K562 (cell line): ENCODE measurements around the gene ADRM1. TPM values are rescaled to one million over a fixed set of nuclear protein-coding genes. Genes with fewer than 3 reads are reported as not detected.

Source experiments
- ATAC-seq: fragments of 200-7000 bp; cut with Tn5 transposase; 3 replicates; pipeline ENCODE4 v1.9.1; 2020; ENCODE audit warnings: moderate library complexity
- BruUV-seq: library from RNA; stranded (reverse); fragments of 400-500 nt; replicated peaks from 2 replicates; lab custom pipeline; 2021; lab: Mats Ljungman, UMichigan
- CTCF ChIA-PET: fragments of 300-600 bp; formaldehyde crosslinking; extraction: SDS; loops from one replicate; lab custom pipeline; 2021; ENCODE audit warnings: low intra/inter-chr PET ratio; lab: Yijun Ruan, JAX
- POLR2A ChIA-PET: fragments of 300-600, 350-650 bp; sonication (Branson Sonifier 250); formaldehyde crosslinking; extraction: SDS; loops from one replicate; lab custom pipeline; 2021; ENCODE audit warnings: antibody characterized with exemption, inconsistent platforms; lab: Yijun Ruan, JAX
- DNase-seq, 4 experiments: peaks; one replicate each; pipeline versions ENCODE4 v3.0.0 to v3.0.0-alpha.2; 2011 to 2018; ENCODE audit warnings: low spot score in 3 of 4, mixed read lengths in 3 of 4; ENCODE audit errors: extremely low read depth in 1 of 4
- FAIRE-seq: peaks from 2 replicates; lab custom pipeline; 2011; peaks lifted over from hg19 to GRCh38; lab: Jason Lieb, UNC
- H2AFZ ChIP-seq: 2 replicates; pipeline ENCODE4 v1.6.0; 2011; ENCODE audit warnings: low read depth, low read length, control low read depth, inconsistent platforms
- H3K27ac ChIP-seq: fragments of 200-600 bp; 3 replicates; pipeline ENCODE4 v1.8.0; 2011; ENCODE audit warnings: low read depth, mild to moderate bottlenecking, control low read depth, inconsistent platforms, low read length, moderate library complexity, mixed read lengths; ENCODE audit errors: extremely low read depth
- H3K27me3 ChIP-seq, 2 experiments: fragments of 300-600 bp in 1 of 2; 2 replicates in 1 of 2; 3 replicates in 1 of 2; pipeline versions ENCODE4 v1.6.0 to v1.8.0; 2011; ENCODE audit warnings: inconsistent platforms in 2 of 2, low read length in 2 of 2, mild to moderate bottlenecking in 1 of 2, mixed read lengths in 1 of 2, moderate library complexity in 1 of 2; ENCODE audit not compliant: control insufficient read depth in 2 of 2, insufficient read depth in 2 of 2
- H3K36me3 ChIP-seq: fragments of 300-600 bp; 3 replicates; pipeline ENCODE4 v1.8.0; 2011; ENCODE audit warnings: mild to moderate bottlenecking, low read length, inconsistent platforms; ENCODE audit not compliant: control insufficient read depth, insufficient read depth
- H3K4me1 ChIP-seq, 2 experiments: fragments of 200-600 bp in 1 of 2; replicated peaks in 1 of 2; 2 replicates in 1 of 2; 3 replicates in 1 of 2; pipeline versions ENCODE4 v1.5.1 to v1.8.0; 2011; ENCODE audit warnings: inconsistent platforms in 2 of 2, low read length in 2 of 2, mild to moderate bottlenecking in 1 of 2, mixed read lengths in 1 of 2, moderate library complexity in 1 of 2; ENCODE audit not compliant: control insufficient read depth in 2 of 2, insufficient read depth in 2 of 2
- H3K4me2 ChIP-seq: 2 replicates; pipeline ENCODE4 v1.6.1; 2011; ENCODE audit warnings: low read length, control low read depth, inconsistent platforms, mixed read lengths; ENCODE audit not compliant: insufficient read depth
- H3K4me3 ChIP-seq: fragments of 200-600 bp; sonication (generic), shearing (Covaris generic); 2 replicates; pipeline ENCODE4 v1.5.1; 2016; ENCODE audit warnings: control low read depth, inconsistent platforms
- H3K79me2 ChIP-seq: fragments of 200-600 bp; 3 replicates; pipeline ENCODE4 v1.8.0; 2011; ENCODE audit warnings: low read length, inconsistent platforms; ENCODE audit not compliant: control insufficient read depth, insufficient read depth
- H3K9ac ChIP-seq, 2 experiments: 2 replicates each; pipeline versions ENCODE4 v1.6.0 to v1.6.1; 2011; ENCODE audit warnings: low read depth in 2 of 2, low read length in 2 of 2, control low read depth in 1 of 2, inconsistent platforms in 1 of 2, mild to moderate bottlenecking in 1 of 2, mixed read lengths in 1 of 2; ENCODE audit not compliant: insufficient read depth in 1 of 2
- H3K9me1 ChIP-seq: one replicate; pipeline ENCODE4 v1.6.0; 2011; ENCODE audit warnings: inconsistent platforms, mild to moderate bottlenecking, low read length, moderate library complexity; ENCODE audit not compliant: control insufficient read depth, insufficient read depth
- H3K9me3 ChIP-seq: replicated peaks from 2 replicates; pipeline ENCODE4 v1.5.1; 2011; ENCODE audit warnings: low read depth, low read length, inconsistent platforms; ENCODE audit not compliant: control insufficient read depth, insufficient read depth
- H4K20me1 ChIP-seq: replicated peaks from 2 replicates; pipeline ENCODE4 v1.6.1; 2011; ENCODE audit warnings: low read length, inconsistent platforms, mixed read lengths; ENCODE audit not compliant: control insufficient read depth, insufficient read depth
- CEBPB ChIP-seq: fragments of 450-650 bp; IDR thresholded peaks from 2 replicates; pipeline ENCODE4 v1.6.1; 2016; ENCODE audit warnings: missing genetic modification characterization, missing compliant biosample characterization
- JUND ChIP-seq, 2 experiments: IDR thresholded peaks; 2 replicates in 1 of 2; 3 replicates in 1 of 2; pipeline ENCODE4 v1.6.1; 2011; ENCODE audit warnings: borderline replicate concordance in 2 of 2, low read depth in 2 of 2, low read length in 2 of 2, improper control_type of control experiment in 1 of 2, missing biosample characterization in 1 of 2, missing genetic modification characterization in 1 of 2, missing genetic modification reagents in 1 of 2
- NR4A1 ChIP-seq, 2 experiments: fragments of 250-450 bp in 1 of 2; fragments of 450-650 bp in 1 of 2; sonication (Bioruptor Pico) in 1 of 2; IDR thresholded peaks; 2 replicates each; pipeline versions ENCODE4 v1.4.0 to v1.6.1; 2016 to 2020; ENCODE audit warnings: mild to moderate bottlenecking in 2 of 2, missing compliant biosample characterization in 1 of 2, missing genetic modification characterization in 1 of 2, moderate library complexity in 1 of 2
- RFX5 ChIP-seq: IDR thresholded peaks from 2 replicates; pipeline ENCODE4 v1.6.1; 2011; ENCODE audit warnings: low read depth, mild to moderate bottlenecking, improper control_type of control experiment, low read length
- TAF1 ChIP-seq: IDR thresholded peaks from 2 replicates; pipeline ENCODE4 v1.6.1; 2011; ENCODE audit warnings: mild to moderate bottlenecking, low read length, moderate library complexity; ENCODE audit not compliant: insufficient read depth, control insufficient read depth, severe bottlenecking; ENCODE audit errors: extremely low read depth
- WGBS: fragments of 100-300 bp; shearing (Covaris generic); methylation state at CpG from one replicate; pipeline ENCODE4 v1.1.6; 2016; ENCODE audit warnings: low coverage, mixed read lengths; ENCODE audit not compliant: insufficient coverage; ENCODE audit errors: missing lambda C conversion rate; 5-methylcytosine and 5-hydroxymethylcytosine counted together
- in situ Hi-C: fragments of 300-500 bp; cut with MboI; formaldehyde crosslinking; loops from 4 replicates; pipeline ENCODE4 v1.15.0; 2018; ENCODE audit warnings: inconsistent platforms, mixed read lengths
- intact Hi-C: fragments of 100-400 bp; cut with micrococcal nuclease; formaldehyde crosslinking; loops from 2 replicates; pipeline ENCODE4 v1.14.2; 2022
- polyA plus RNA-seq, 8 experiments: library from polyadenylated mRNA; depleted of rRNA in 4 of 8; stranded (reverse) in 5 of 8; unstranded in 3 of 8; fragments of >200 nt; fragmentation: Nextera tagmentation in 2 of 8; fragmentation: Illumina TruSeq in 1 of 8; extraction: Ambion mirVana in 2 of 8; extraction: Trizol in 1 of 8; gene quantifications; 2 replicates each; pipeline versions ENCODE4 v1.2.1 to v1.2.3, GENCODE V29; 2011 to 2014; ENCODE audit warnings: inconsistent platforms in 1 of 8, missing spikeins in 1 of 8
- total RNA-seq, 7 experiments: library from RNA; depleted of rRNA in 6 of 7; stranded (reverse); fragments of >200 nt in 6 of 7; fragmentation: Illumina TruSeq in 2 of 7; extraction: Trizol in 2 of 7; gene quantifications; 2 replicates each; pipeline versions ENCODE4 v1.2.1 to v1.2.3, GENCODE V29; 2011 to 2021; ENCODE audit warnings: low replicate concordance in 1 of 7
- TF ChIP-seq, protein P1 (sequence below): fragments of 450-650 bp; formaldehyde crosslinking; IDR thresholded peaks from 2 replicates; pipeline ENCODE4 v1.4.0; 2022; ENCODE audit warnings: missing genetic modification characterization
- TF ChIP-seq, protein P2 (sequence below), 2 experiments: IDR thresholded peaks in 1 of 2; conservative IDR thresholded peaks in 1 of 2; 2 replicates each; pipeline ENCODE4 v1.6.1; 2016; ENCODE audit warnings: low read depth in 2 of 2, mild to moderate bottlenecking in 1 of 2, missing compliant biosample characterization in 1 of 2, missing genetic modification characterization in 1 of 2, moderate library complexity in 1 of 2
- TF ChIP-seq, protein P3 (sequence below): sonication (generic); formaldehyde crosslinking; IDR thresholded peaks from 2 replicates; pipeline ENCODE4 v1.8.0; 2022; ENCODE audit warnings: missing genetic modification reagents, mild to moderate bottlenecking, moderate library complexity, borderline replicate concordance
- TF ChIP-seq, protein P4 (sequence below), 2 experiments: fragments of 250-450 bp in 1 of 2; fragments of 450-650 bp in 1 of 2; sonication (Bioruptor Pico) in 1 of 2; IDR thresholded peaks; 2 replicates each; pipeline versions ENCODE4 v1.6.1 to v1.8.0; 2016 to 2021; ENCODE audit warnings: mild to moderate bottlenecking in 2 of 2, moderate library complexity in 2 of 2, missing compliant biosample characterization in 1 of 2, missing genetic modification characterization in 1 of 2

ADRM1 gene
- total and polyA plus RNA-seq, 9 of the 15 experiments (the other 6 are each of a cell fraction or from before 2014, with no cell fraction given) = 5.0 to 223 (median 67.4) TPM

DNA sequence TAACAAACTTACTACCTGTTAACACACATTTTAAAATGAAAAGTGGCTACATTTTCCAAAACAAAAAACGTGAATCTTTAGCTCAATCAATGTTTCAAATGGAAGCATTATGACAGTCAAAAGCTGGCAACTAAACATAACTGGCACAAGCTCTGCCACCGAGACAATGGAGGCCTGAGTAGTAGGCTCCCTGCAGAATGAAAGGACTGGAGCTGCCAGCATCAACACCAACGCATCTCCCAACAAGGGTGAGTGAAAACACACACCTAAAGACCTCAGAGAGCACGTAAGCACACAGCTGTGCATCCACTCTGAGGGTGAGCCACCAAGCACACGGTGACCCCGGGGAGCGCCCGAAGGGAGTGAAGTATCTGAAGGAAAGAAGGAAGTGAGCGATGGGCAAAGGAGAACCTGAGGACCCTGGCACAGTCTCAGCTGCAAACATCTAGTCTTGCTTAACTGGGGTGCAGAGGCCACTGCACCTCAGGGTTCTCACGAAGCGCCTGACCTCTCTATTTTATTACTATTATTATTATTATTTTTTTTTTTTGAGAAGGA is 1.6 kb upstream of the ADRM1 start (continued):
- no peak for TF ChIP-seq NR4A1 (CRISPR knock-in tag; IDR thresholded peaks at IDR 0.05)
- TF ChIP-seq NR4A1 (tag; IDR thresholded peaks at IDR 0.05) = no peak
- TF ChIP-seq, protein P1, sequence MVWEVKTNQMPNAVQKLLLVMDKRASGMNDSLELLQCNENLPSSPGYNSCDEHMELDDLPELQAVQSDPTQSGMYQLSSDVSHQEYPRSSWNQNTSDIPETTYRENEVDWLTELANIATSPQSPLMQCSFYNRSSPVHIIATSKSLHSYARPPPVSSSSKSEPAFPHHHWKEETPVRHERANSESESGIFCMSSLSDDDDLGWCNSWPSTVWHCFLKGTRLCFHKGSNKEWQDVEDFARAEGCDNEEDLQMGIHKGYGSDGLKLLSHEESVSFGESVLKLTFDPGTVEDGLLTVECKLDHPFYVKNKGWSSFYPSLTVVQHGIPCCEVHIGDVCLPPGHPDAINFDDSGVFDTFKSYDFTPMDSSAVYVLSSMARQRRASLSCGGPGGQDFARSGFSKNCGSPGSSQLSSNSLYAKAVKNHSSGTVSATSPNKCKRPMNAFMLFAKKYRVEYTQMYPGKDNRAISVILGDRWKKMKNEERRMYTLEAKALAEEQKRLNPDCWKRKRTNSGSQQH (CRISPR knock-in tag) = no peak

DNA sequence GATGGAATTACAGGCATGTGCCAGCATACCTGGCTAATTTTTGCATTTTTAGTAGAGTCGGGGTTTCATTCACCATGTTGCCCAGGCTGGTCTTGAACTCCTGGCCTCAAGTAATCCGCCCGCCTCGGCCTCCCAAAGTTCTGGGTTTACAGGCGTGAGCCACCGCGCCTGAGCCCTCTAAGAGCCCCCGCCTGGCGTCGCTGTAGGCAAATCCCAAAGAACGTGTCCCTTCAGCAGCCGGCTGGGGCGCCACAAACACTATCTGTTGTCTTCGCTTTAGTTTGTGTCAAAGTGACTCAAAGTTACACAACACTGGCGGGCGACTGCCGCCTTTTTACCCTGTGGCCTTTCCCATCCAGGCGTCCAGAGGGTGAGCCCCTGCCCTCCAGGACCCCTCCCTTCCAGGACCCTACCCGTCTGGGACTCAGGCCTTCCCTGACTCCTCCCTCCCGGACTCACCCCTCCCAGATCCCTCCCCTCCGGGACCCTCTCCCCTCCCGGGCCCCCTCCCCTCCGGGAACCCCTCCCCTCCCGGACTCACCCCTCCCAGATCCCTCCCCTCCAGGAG is 940 bp upstream of the ADRM1 start:
- Histone ChIP-seq H4K20me1 (peaks cover 20% of the 10 kb centered on the region), H3K36me3 (peaks cover 35% of the 10 kb centered on the region; the same call in 2 of the 3 replicates), H3K4me2 (peak overlapping the region; percentile 79), H3K9me1 (peaks cover 5% of the 10 kb centered on the region), H3K4me3 (peak overlapping the region; percentile 71), H3K4me1 (peaks cover 14 to 69% of the 10 kb centered on the region in 2 experiments), H2AFZ (peak overlapping the region; percentile 88), H3K9ac (peak overlapping the region; percentile 89 to 97; a peak in 3 of 4 replicates), H3K9me3 (no peaks in the 10 kb centered on the region), H3K27me3 (no peaks in the 10 kb centered on the region), H3K79me2 (peaks cover 34% of the 10 kb centered on the region), H3K27ac (peak overlapping the region; percentile 93)
- ChIA-PET CTCF (interaction anchor here (0.6 to 2.3 kb wide), 5 partner anchors 64 to 314 kb away, joined by 3 to 14 read pairs (median 3); partner anchors contain the start of genes OSBPL2 and RPS21), POLR2A (interaction anchor here (0.6 to 1.5 kb wide), 5 partner anchors 11 to 378 kb away, joined by 3 to 7 read pairs (median 3); no protein-coding TSS in a partner anchor)
- WGBS = 1% methylated on average over 16 of the region's 24 CpGs
- BruUV-seq = TSS peak; percentile 55
- intact Hi-C loops = loop anchor here (1.0 to 10.0 kb wide), 6 partner anchors 63 to 317 kb away; partner anchors contain the start of genes LAMA5 and OSBPL2
- in situ Hi-C loops = loop anchor here (10.0 kb wide), 2 partner anchors 193 to 313 kb away; no protein-coding TSS in a partner anchor
- DNase-seq (peak; percentile 87 to 96 (median 88)), FAIRE-seq (peak; percentile 97), ATAC-seq (peak; percentile 76)
- TF ChIP-seq JUND (IDR thresholded peaks at IDR 0.05; ENCODE audit: borderline replicate concordance, low read depth, low read length) = peak; percentile 66; the same call in 1 of the 2 replicates
- no peak; the same call in 2 of the 3 replicates for TF ChIP-seq JUND (tag; IDR thresholded peaks at IDR 0.05; ENCODE audit: borderline replicate concordance, low read depth, low read length)
- 0 out of 2 replicates have a peak, but pooled peaks have one; percentile 23 for TF ChIP-seq RFX5
- TF ChIP-seq, protein P2, sequence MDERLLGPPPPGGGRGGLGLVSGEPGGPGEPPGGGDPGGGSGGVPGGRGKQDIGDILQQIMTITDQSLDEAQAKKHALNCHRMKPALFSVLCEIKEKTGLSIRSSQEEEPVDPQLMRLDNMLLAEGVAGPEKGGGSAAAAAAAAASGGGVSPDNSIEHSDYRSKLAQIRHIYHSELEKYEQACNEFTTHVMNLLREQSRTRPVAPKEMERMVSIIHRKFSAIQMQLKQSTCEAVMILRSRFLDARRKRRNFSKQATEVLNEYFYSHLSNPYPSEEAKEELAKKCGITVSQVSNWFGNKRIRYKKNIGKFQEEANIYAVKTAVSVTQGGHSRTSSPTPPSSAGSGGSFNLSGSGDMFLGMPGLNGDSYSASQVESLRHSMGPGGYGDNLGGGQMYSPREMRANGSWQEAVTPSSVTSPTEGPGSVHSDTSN (CRISPR knock-in tag; IDR thresholded peaks at IDR 0.05; ENCODE audit: low read depth) = no peak
- TF ChIP-seq, protein P2 (tag; conservative IDR thresholded peaks at IDR 0.05; ENCODE audit: low read depth) = 0 out of 2 replicates have a peak, but pooled peaks have one; percentile 18
- peak; percentile 52 for TF ChIP-seq TAF1
- TF ChIP-seq, protein P3, sequence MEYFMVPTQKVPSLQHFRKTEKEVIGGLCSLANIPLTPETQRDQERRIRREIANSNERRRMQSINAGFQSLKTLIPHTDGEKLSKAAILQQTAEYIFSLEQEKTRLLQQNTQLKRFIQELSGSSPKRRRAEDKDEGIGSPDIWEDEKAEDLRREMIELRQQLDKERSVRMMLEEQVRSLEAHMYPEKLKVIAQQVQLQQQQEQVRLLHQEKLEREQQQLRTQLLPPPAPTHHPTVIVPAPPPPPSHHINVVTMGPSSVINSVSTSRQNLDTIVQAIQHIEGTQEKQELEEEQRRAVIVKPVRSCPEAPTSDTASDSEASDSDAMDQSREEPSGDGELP = peak; percentile 82; the same call in 1 of the 2 replicates
- TF ChIP-seq, protein P4, sequence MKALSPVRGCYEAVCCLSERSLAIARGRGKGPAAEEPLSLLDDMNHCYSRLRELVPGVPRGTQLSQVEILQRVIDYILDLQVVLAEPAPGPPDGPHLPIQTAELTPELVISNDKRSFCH (CRISPR knock-in tag; IDR thresholded peaks at IDR 0.05) = no peak
- TF ChIP-seq, protein P4 (tag; IDR thresholded peaks at IDR 0.05) = peak; percentile 48; the same call in 1 of the 2 replicates
- peak; percentile 96 for TF ChIP-seq CEBPB (tag)
